NCI-H82 treated with DMSO at 0.1 percent for 48 hours (cell line): Measurements from ENCODE around the gene PRND.
"Not testable (repeated sequence)": the region's sequence is repeated elsewhere in the genome, so short reads cannot be mapped to it uniquely, and the experiment has no call there.

Source experiments
- DNase-seq: peaks from one replicate; lab custom pipeline; 2025; ENCODE audit not compliant: unreplicated experiment; lab: John Stamatoyannopoulos, UW

Gene PRND

GRCh38 chr20:4708036-4708435 lies 13.7 kb upstream of the PRND start:
- DNase-seq, result no peak

GRCh38 chr20:4708856-4709255 lies 12.9 kb upstream of the PRND start:
- no peak for DNase-seq

- DNase-seq, result no peak
Observed at GRCh38 chr20:4709261-4710105, 12.2 kb upstream of the PRND start.

- no peak for DNase-seq
Observed at GRCh38 chr20:4710106-4710475, 11.6 kb upstream of the PRND start.

DNA sequence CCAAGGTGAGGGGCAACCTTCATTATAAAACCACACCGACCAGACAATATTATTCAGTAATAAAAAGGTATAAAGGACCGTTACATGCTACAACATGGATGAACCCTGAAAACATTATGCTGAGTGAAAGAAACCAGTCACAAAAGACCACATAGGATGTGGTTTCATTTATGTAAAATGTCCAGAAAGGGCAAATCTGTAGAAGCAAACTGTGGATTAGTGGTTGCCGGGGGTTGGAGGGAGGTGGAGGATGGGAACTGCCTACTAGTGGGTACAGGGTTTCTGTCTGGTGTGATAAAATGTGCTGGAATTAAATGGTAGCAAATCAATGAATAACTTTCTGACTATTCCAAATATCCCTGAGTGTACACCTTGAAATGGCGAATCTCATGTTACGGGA lies 10.2 kb upstream of the PRND start:
- DNase-seq, result no peak

GRCh38 chr20:4713401-4713800 lies 8.3 kb upstream of the PRND start:
- DNase-seq, result no peak

GRCh38 chr20:4714818-4715217 lies 6.9 kb upstream of the PRND start:
- no peak for DNase-seq

- DNase-seq, result no peak
Observed at GRCh38 chr20:4717816-4718570, 3.7 kb upstream of the PRND start.

GRCh38 chr20:4719190-4719589 lies 2.5 kb upstream of the PRND start:
- no peak for DNase-seq

DNA sequence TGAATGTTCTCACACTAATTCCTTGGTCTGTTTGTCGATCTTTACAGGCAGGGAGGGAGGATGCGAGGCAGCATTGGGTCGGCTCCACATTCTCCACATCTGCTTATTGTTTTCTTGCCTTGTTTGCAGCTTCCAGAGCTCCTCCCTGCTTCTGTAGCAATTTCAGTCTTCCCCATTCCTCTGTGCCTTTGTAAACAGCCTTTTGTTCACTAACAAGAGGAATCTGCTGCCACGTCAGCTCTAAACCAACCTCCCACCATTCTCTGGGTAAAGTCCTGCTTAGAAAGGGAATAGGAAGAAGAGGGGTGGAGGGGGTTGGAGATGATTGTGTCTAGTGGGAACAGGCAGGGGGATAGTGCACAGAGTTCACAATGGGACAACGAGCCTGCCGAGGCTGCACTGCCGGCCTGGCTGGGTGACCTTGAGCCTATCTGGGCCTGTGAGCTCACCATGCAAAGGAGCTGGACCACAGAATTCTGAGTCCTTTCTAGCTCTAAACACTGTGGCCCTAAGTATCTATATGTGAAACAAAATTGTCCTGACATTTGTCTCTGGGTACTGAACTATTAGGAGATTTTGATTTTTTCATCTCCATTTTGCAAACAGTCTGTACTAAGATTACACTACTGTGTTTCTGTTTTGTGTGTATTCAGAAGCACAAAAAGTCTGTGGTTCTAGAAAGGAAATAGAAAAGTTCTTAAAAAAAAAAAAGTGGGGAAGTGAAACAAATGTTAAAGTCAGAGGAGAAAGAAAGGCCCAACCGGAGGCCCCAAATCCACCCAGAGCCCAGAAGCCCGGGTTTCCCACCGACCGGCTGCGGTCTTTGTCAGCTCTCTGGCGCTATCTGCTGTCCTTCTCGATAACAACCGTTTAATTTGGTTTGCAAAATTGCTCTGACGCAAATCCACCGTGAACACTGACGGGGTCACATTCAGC lies 1.4 kb upstream of the PRND start:
- peak; percentile 48 for DNase-seq

DNA sequence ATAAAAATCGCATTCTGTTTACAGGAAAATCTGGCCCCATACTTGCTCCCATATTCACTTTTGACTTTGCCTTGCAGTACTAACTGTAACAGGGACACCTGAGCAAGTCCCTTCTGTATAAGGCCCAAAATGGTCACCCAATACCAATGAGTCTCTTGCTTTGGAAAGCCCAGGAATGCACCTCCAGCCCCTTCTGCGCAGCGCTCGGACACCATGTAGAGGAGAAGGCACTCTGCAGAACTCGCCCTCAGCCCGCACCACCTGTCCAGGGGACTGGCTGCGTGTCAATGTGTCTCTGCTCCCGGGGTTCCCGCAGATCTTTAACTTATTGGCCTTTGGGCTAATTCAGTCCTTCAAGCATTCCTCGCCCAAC lies 746 bp upstream of the PRND start:
- no peak for DNase-seq

DNA sequence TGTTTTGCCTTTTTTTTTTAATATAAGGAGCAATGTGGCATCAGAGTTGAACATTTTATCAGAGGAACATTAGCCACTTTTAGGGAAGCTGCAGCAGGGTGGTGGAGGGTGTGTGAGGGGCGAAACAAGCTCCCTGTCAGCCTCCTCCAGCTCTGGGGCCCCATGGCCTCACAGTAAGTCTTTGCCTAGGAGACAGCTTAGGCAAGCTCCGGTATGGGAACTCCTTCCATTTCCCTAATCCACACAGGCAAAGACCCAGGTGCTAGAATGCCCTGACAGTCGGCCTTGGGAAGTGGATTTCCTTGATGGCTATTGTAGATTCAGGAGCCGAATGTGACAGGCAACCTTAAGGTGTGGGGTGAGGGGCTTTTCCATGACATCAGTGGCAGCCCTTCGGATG lies 862 bp downstream of the PRND start:
- DNase-seq, result peak; percentile 9

DNA sequence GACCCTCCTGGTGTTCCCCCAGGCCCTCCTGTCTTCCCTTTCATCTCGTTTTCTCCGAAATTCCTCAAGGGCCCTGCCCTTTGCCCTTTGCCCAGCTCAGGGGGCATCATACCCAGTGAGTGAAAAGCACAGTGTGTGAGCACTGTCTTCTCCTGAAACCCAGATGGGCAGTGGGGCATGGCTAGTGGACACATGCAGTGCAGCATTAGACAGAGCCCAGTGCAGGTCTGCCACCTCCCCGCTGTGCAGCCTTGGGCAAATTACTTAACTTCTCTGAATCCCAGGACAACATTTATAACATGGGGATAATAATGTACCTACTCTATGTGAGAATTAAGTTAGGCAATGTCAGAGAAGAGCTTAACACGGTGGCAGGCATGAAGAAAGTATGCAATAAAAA lies 1.3 kb downstream of the PRND start:
- DNase-seq, result no peak

DNA sequence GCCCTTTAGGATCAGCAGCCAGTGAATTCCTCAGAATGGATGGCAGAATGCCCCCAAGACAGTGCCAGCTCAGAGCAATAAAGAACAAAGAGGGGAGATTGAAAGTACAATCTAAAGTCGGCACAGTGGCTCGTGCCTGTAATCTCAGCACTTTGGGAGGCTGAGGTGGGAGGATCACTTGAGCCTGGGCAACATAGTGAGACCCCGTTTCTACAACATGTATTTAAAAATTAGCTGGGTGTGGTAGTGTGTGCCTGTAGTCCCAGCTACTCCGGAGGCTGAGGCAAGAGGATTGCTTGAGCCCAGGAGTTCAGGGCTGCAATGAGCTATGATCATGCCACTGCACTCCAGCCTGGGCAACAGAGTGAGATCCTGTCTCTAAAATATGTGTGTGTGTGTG lies 1.8 kb downstream of the PRND start:
- not testable (repeated sequence) for DNase-seq

DNA sequence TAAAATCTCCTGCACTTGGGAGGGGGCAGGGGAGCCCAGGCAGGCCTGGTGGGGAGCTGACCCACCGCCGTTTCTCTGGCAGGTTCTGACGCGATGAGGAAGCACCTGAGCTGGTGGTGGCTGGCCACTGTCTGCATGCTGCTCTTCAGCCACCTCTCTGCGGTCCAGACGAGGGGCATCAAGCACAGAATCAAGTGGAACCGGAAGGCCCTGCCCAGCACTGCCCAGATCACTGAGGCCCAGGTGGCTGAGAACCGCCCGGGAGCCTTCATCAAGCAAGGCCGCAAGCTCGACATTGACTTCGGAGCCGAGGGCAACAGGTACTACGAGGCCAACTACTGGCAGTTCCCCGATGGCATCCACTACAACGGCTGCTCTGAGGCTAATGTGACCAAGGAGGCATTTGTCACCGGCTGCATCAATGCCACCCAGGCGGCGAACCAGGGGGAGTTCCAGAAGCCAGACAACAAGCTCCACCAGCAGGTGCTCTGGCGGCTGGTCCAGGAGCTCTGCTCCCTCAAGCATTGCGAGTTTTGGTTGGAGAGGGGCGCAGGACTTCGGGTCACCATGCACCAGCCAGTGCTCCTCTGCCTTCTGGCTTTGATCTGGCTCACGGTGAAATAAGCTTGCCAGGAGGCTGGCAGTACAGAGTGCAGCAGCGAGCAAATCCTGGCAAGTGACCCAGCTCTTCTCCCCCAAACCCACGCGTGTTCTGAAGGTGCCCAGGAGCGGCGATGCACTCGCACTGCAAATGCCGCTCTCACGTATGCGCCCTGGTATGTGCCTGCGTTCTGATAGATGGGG lies 3.0 kb downstream of the PRND start:
- no peak for DNase-seq

GRCh38 chr20:4725263-4725550 lies 3.5 kb downstream of the PRND start:
- DNase-seq, result no peak

GRCh38 chr20:4726710-4727397 lies 5.1 kb downstream of the PRND start:
- no peak for DNase-seq

- DNase-seq, result no peak
Observed at GRCh38 chr20:4728120-4728760, 6.5 kb downstream of the PRND start.

GRCh38 chr20:4729265-4729664 lies 7.6 kb downstream of the PRND start:
- no peak for DNase-seq

GRCh38 chr20:4730780-4731179 lies 9.1 kb downstream of the PRND start:
- DNase-seq, result peak; percentile 20
